Upper lobe of left lung (tissue), 4 donors: ENCODE measurements around the gene CLTB.

ENCODE experiments used
- EP300 ChIP-seq, 4 donors: sonication (generic); formaldehyde crosslinking; IDR thresholded peaks; one replicate each; pipeline ENCODE4 v1.5.1; 2017; ENCODE audit warnings: antibody characterized with exemption in 4 of 4, control low read depth in 2 of 4
- POLR2A ChIP-seq, 4 donors: fragments of 450-650 bp; IDR thresholded peaks; one replicate each; pipeline ENCODE4 v1.5.1; 2016 to 2017; ENCODE audit warnings: antibody characterized with exemption in 4 of 4, mild to moderate bottlenecking in 2 of 4
- POLR2AphosphoS5 ChIP-seq, 2 donors: sonication (generic); formaldehyde crosslinking; IDR thresholded peaks; one replicate each; pipeline ENCODE4 v1.5.1; 2017; ENCODE audit warnings: antibody characterized with exemption in 2 of 2
- TF ChIP-seq, protein P1 (sequence below), 6 experiments: fragments of 450-650 bp in 4 of 6; fragments of 200-600 bp in 2 of 6; sonication (generic) in 2 of 6; IDR thresholded peaks; one replicate each; pipeline ENCODE4 v1.5.1; 2016 to 2019; ENCODE audit warnings: antibody characterized with exemption in 6 of 6

DNA sequence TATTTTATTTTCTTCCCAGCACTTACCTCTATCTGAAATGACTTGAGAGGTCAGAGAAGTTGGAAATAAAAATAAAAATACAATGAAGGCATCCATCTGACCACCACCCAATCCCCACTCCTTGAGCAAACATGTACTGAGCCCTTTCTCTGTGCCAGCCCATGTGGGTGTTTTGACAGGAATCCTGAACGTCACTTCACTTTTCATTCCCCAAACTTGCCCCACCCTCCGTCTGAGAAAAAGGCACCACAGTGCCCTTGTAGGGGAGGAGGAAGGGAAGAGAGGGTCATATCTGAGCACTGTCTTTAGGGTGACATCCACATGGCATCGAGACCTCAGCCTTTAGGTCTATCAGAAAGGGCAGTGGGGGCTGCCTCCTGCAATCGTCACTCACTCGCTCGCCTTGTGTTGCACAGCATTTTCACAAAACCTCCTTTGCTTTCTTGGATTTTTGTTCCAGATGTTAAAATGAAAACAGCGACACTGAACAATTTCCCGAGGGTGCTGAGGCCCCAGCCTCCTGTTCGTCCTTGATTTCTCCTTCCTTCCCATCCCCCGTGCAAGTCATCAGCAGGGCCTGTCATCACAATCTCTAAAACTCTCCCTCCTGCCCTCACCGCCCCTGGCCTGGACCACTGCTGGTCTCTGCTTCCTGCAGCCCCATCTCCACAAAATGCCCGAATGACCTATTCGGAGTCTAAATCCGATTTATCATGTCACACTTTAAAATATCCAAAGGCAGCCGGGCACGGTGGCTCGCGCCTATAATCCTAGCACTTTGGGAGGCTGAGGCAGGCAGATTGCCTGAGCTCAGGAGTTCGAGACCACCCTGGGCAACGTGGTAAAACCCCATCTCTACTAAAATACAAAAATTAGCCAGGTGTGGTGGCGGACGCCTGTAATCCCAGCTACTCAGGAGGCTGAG lies 14.8 kb downstream of the CLTB start:
- TF ChIP-seq, protein P1, sequence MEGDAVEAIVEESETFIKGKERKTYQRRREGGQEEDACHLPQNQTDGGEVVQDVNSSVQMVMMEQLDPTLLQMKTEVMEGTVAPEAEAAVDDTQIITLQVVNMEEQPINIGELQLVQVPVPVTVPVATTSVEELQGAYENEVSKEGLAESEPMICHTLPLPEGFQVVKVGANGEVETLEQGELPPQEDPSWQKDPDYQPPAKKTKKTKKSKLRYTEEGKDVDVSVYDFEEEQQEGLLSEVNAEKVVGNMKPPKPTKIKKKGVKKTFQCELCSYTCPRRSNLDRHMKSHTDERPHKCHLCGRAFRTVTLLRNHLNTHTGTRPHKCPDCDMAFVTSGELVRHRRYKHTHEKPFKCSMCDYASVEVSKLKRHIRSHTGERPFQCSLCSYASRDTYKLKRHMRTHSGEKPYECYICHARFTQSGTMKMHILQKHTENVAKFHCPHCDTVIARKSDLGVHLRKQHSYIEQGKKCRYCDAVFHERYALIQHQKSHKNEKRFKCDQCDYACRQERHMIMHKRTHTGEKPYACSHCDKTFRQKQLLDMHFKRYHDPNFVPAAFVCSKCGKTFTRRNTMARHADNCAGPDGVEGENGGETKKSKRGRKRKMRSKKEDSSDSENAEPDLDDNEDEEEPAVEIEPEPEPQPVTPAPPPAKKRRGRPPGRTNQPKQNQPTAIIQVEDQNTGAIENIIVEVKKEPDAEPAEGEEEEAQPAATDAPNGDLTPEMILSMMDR (IDR thresholded peaks at IDR 0.05): no peak
- TF ChIP-seq POLR2AphosphoS5 (IDR thresholded peaks at IDR 0.05) (no peak), POLR2A (IDR thresholded peaks at IDR 0.05) (no peak), EP300 (IDR thresholded peaks at IDR 0.05) (no peak)
